K562 (cell line): ENCODE results near the gene ERMARD.

Experiments used
- CBX5 ChIP-seq: IDR thresholded peaks from 2 replicates; pipeline ENCODE4 v1.6.1; 2014; ENCODE audit warnings: low read depth, borderline replicate concordance
- EP300 ChIP-seq: IDR thresholded peaks from 2 replicates; pipeline ENCODE4 v1.6.1; 2012; ENCODE audit warnings: low read length, improper control_type of control experiment
- IRF9 ChIP-seq: fragments of 450-650 bp; IDR thresholded peaks from 2 replicates; pipeline ENCODE4 v1.6.1; 2016; ENCODE audit warnings: missing biosample characterization, missing genetic modification characterization
- MYNN ChIP-seq, 2 experiments: sonication (generic); formaldehyde crosslinking in 1 of 2; IDR thresholded peaks; 2 replicates each; pipeline versions ENCODE4 v1.5.0 to v1.6.1; 2016 to 2020; ENCODE audit warnings: antibody characterized with exemption in 1 of 2, missing genetic modification reagents in 1 of 2
- POLR2AphosphoS2 ChIP-seq: IDR thresholded peaks from 2 replicates; pipeline ENCODE4 v1.6.1; 2012; ENCODE audit warnings: low read length, improper control_type of control experiment
- STAT6 ChIP-seq: sonication (generic); formaldehyde crosslinking; IDR thresholded peaks from 2 replicates; pipeline ENCODE4 v1.8.1; 2023; ENCODE audit warnings: mild to moderate bottlenecking, missing genetic modification reagents
- TAF1 ChIP-seq: IDR thresholded peaks from 2 replicates; pipeline ENCODE4 v1.6.1; 2011; ENCODE audit warnings: mild to moderate bottlenecking, low read length, moderate library complexity; ENCODE audit not compliant: insufficient read depth, control insufficient read depth, severe bottlenecking; ENCODE audit errors: extremely low read depth
- TCF15 ChIP-seq: fragments of 250-450 bp; sonication (Bioruptor Pico); IDR thresholded peaks from 2 replicates; pipeline ENCODE4 v1.8.0; 2022; ENCODE audit warnings: moderate library complexity, mild to moderate bottlenecking, inconsistent platforms
- ZFP1 ChIP-seq: fragments of 450-650 bp; formaldehyde crosslinking; IDR thresholded peaks from 2 replicates; pipeline ENCODE4 v1.4.0; 2020; ENCODE audit warnings: mild to moderate bottlenecking, mixed read lengths
- ZNF24 ChIP-seq: fragments of 450-650 bp; IDR thresholded peaks from 2 replicates; pipeline ENCODE4 v1.6.1; 2016
- ZNF512 ChIP-seq: IDR thresholded peaks from 2 replicates; pipeline ENCODE4 v1.6.1; 2016; ENCODE audit warnings: missing genetic modification characterization, missing compliant biosample characterization
- ZNF584 ChIP-seq: fragments of 200-800 bp; sonication (Bioruptor generic); IDR thresholded peaks from 2 replicates; pipeline ENCODE4 v1.6.1; 2016; ENCODE audit warnings: low read depth, mild to moderate bottlenecking, missing genetic modification characterization, missing compliant biosample characterization
- ZSCAN29 ChIP-seq: fragments of 450-650 bp; IDR thresholded peaks from 2 replicates; pipeline ENCODE4 v1.6.1; 2017
- TF ChIP-seq, protein P1 (sequence below), 3 experiments: IDR thresholded peaks in 2 of 3; conservative IDR thresholded peaks in 1 of 3; 2 replicates each; pipeline ENCODE4 v1.5.1; 2011 to 2012; ENCODE audit warnings: low read length in 3 of 3, mild to moderate bottlenecking in 3 of 3, control low read depth in 2 of 3, improper control_type of control experiment in 1 of 3, inconsistent platforms in 1 of 3, low read depth in 1 of 3, mixed read lengths in 1 of 3, moderate library complexity in 1 of 3; ENCODE audit not compliant: insufficient read depth in 2 of 3

DNA sequence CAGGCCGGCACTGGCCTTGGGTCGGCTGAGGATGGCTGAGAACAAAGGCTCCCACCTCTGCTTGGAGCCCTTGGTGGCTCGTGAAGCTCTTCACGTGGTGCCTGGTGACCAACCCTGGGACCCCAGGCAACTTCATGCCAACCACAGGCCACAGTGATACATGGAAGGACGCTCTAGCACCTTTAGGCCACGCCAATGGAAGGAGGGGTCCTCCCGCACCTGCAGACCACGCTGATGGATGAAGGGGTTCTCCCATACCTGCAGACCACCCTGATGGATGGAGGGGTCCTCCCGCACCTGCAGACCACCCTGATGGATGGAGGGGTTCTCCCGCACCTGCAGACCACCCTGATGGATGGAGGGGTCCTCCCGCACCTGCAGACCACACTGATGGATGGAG, 62.5 kb downstream of the ERMARD start:
- TF ChIP-seq, protein P1, sequence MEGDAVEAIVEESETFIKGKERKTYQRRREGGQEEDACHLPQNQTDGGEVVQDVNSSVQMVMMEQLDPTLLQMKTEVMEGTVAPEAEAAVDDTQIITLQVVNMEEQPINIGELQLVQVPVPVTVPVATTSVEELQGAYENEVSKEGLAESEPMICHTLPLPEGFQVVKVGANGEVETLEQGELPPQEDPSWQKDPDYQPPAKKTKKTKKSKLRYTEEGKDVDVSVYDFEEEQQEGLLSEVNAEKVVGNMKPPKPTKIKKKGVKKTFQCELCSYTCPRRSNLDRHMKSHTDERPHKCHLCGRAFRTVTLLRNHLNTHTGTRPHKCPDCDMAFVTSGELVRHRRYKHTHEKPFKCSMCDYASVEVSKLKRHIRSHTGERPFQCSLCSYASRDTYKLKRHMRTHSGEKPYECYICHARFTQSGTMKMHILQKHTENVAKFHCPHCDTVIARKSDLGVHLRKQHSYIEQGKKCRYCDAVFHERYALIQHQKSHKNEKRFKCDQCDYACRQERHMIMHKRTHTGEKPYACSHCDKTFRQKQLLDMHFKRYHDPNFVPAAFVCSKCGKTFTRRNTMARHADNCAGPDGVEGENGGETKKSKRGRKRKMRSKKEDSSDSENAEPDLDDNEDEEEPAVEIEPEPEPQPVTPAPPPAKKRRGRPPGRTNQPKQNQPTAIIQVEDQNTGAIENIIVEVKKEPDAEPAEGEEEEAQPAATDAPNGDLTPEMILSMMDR (IDR thresholded peaks at IDR 0.05 in 2 of 3, conservative IDR thresholded peaks at IDR 0.05 in 1 of 3; ENCODE audit: insufficient read depth in 2 of 3, low read depth in 1 of 3, low read length in 3 of 3): no peak
- TF ChIP-seq MYNN (IDR thresholded peaks at IDR 0.05): no peak
- TF ChIP-seq MYNN (CRISPR knock-in tag; IDR thresholded peaks at IDR 0.05): no peak
- no peak for TF ChIP-seq TCF15 (CRISPR knock-in tag)
- no peak for TF ChIP-seq CBX5
- TF ChIP-seq IRF9 (tag): no peak
- no peak for TF ChIP-seq STAT6 (CRISPR knock-in tag)
- no peak for TF ChIP-seq ZFP1 (CRISPR knock-in tag)
- no peak for TF ChIP-seq ZNF24
- no peak for TF ChIP-seq POLR2AphosphoS2
- no peak for TF ChIP-seq ZNF584 (CRISPR knock-in tag)
- TF ChIP-seq EP300: no peak
- TF ChIP-seq ZNF512 (tag): no peak
- TF ChIP-seq ZSCAN29: no peak
- TF ChIP-seq TAF1: no peak
